ENCODE results near the gene ZNF836. TPM values are rescaled to one million over a fixed set of nuclear protein-coding genes. Genes with fewer than 3 reads are reported as not detected.

Gene ZNF836
- total RNA-seq, 4 donors from 2014 or later = 5.8 to 15.1 (median 7.3) TPM

GRCh38 chr19:52138983-52139251 lies 32.5 kb downstream of the ZNF836 start:
- TF ChIP-seq CTCF (IDR thresholded peaks at IDR 0.05) = no peak
- no peak for DNase-seq (ENCODE audit: low spot score)
- ATAC-seq (ENCODE audit: low FRiP score) = no peak

- DNase-seq (ENCODE audit: low spot score) (no peak), ATAC-seq (ENCODE audit: low FRiP score) (no peak)
- no peak for TF ChIP-seq CTCF (IDR thresholded peaks at IDR 0.05)
These were observed 33.0 kb downstream of the ZNF836 start for GRCh38 chr19:52138278-52138982.

- DNase-seq (ENCODE audit: low spot score) (no peak), ATAC-seq (ENCODE audit: low FRiP score) (no peak)
- TF ChIP-seq CTCF (IDR thresholded peaks at IDR 0.05) = no peak
These were observed 51.1 kb downstream of the ZNF836 start for GRCh38 chr19:52120286-52120685.

- DNase-seq (ENCODE audit: low spot score) (no peak), ATAC-seq (ENCODE audit: low FRiP score) (no peak)
- no peak for TF ChIP-seq CTCF (IDR thresholded peaks at IDR 0.05)
These were observed 55.8 kb downstream of the ZNF836 start for GRCh38 chr19:52115526-52116053.

- ATAC-seq (ENCODE audit: low FRiP score) (no peak), DNase-seq (ENCODE audit: low spot score) (no peak)
- no peak for TF ChIP-seq CTCF (IDR thresholded peaks at IDR 0.05)
These were observed 56.7 kb downstream of the ZNF836 start for GRCh38 chr19:52114691-52115090.

GRCh38 chr19:52112624-52113023 lies 58.8 kb downstream of the ZNF836 start:
- DNase-seq (ENCODE audit: low spot score) = no peak
- TF ChIP-seq CTCF (IDR thresholded peaks at IDR 0.05) = no peak
- ATAC-seq (ENCODE audit: low FRiP score) = no peak

- ATAC-seq (ENCODE audit: low FRiP score) (no peak), DNase-seq (ENCODE audit: low spot score) (no peak)
- TF ChIP-seq CTCF (IDR thresholded peaks at IDR 0.05) = no peak
These were observed 60.6 kb downstream of the ZNF836 start for GRCh38 chr19:52110780-52111179.

Data from omental fat pad (tissue), 4 donors.